Esophagus squamous epithelium (tissue), 5 donors: ENCODE results near the gene DAP3. TPM values are rescaled to one million over a fixed set of nuclear protein-coding genes. Genes with fewer than 3 reads are reported as not detected.
"Not testable (repeated sequence)": the region's sequence is repeated elsewhere in the genome, so short reads cannot be mapped to it uniquely, and the experiment has no call there.

ENCODE experiments used
- DNase-seq: peaks from one replicate; lab custom pipeline; 2025; lab: John Stamatoyannopoulos, UW
- H3K27ac ChIP-seq, 4 donors: fragments of 200-600 bp; sonication (generic); one replicate each; pipeline ENCODE4 v1.5.1; 2016 to 2019; ENCODE audit warnings: mild to moderate bottlenecking in 1 of 4
- H3K27me3 ChIP-seq, 4 donors: fragments of 200-600 bp; sonication (generic); 1 replicate in 3 of 4; 2 replicates in 1 of 4; pipeline versions ENCODE4 v1.5.1 to v1.6.0; 2017 to 2021; ENCODE audit warnings: antibody characterized with exemption in 1 of 4
- H3K36me3 ChIP-seq, 3 donors: fragments of 200-600 bp; sonication (generic); one replicate each; pipeline ENCODE4 v1.5.1; 2016 to 2019
- H3K4me1 ChIP-seq, 3 donors: fragments of 200-600 bp; sonication (generic); one replicate each; pipeline ENCODE4 v1.5.1; 2017 to 2019
- H3K4me3 ChIP-seq, 4 donors: fragments of 200-600 bp; sonication (generic); 1 replicate in 3 of 4; 2 replicates in 1 of 4; pipeline ENCODE4 v1.5.1; 2016 to 2019; ENCODE audit warnings: mild to moderate bottlenecking in 2 of 4, moderate library complexity in 1 of 4
- H3K9me3 ChIP-seq, 3 donors: fragments of 200-600 bp; sonication (generic); one replicate each; pipeline ENCODE4 v1.5.1; 2016 to 2019
- POLR2A ChIP-seq, 4 donors: fragments of 450-650 bp; IDR thresholded peaks; one replicate each; pipeline ENCODE4 v1.6.1; 2017; ENCODE audit warnings: antibody characterized with exemption in 4 of 4, mild to moderate bottlenecking in 4 of 4, moderate library complexity in 3 of 4
- WGBS, 2 donors: methylation state at CpG; one replicate each; pipeline ENCODE4 v1.1.5; 2018; 5-methylcytosine and 5-hydroxymethylcytosine counted together
- intact Hi-C: fragments of 100-400 bp; cut with DNase I; formaldehyde crosslinking; loops from one replicate; pipeline ENCODE4 v1.15.0; 2022
- total RNA-seq, 4 donors: library from RNA; depleted of rRNA; stranded (reverse); fragments of >200 nt; gene quantifications; one replicate each; pipeline ENCODE4 v1.1.0, GENCODE V29; 2016
- TF ChIP-seq, protein P1 (sequence below), 6 experiments: fragments of 450-650 bp in 4 of 6; fragments of 200-600 bp in 2 of 6; sonication (generic) in 2 of 6; IDR thresholded peaks; one replicate each; pipeline ENCODE4 v1.5.1; 2016 to 2019; ENCODE audit warnings: antibody characterized with exemption in 6 of 6, mild to moderate bottlenecking in 4 of 6, moderate library complexity in 4 of 6
- donor health status: DM: yes; HTN: yes; CAD: no.

The DAP3 gene
- total RNA-seq, 4 donors from 2014 or later, result 59.9 to 144 (median 78.5) TPM

GRCh38 chr1:155715777-155716176 is 26.9 kb downstream of the DAP3 start:
- WGBS, 2 donors, result 97 to 100% methylated on average over 5 of the region's 5 CpGs

DNA sequence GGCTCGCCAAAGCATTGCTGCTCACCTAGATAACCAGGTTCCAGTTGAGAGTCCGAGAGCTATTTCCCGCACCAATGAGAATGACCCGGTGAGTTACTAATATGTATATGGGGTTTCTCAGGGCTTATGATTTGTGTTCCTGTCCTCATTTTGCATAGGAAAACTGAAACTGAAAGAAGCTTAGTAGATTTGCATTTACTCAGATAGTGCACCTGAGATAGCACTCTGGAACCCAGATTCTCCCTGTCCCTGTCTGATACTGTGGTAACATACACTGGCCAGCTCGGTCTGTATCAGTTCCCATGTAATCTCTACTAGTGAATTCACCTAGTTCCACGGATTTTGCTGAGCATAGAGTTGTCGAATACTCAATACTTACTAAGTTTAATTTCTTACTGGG is 28.1 kb downstream of the DAP3 start:
- no peak for DNase-seq
- 82 to 94% methylated on average over 7 of the region's 7 CpGs for whole genome bisulfite sequencing, 2 donors
- Histone ChIP-seq H3K27me3 (no peaks in the 10 kb centered on the region), H3K36me3 (peaks cover 0 to 84% (median 0%) of the 10 kb centered on the region in 3 donors), H3K4me1 (peaks cover 0 to 3% (median 0%) of the 10 kb centered on the region in 3 donors), H3K9me3 (no peaks in the 10 kb centered on the region), H3K4me3 (no peak overlapping the region), H3K27ac (no peak overlapping the region)
- TF ChIP-seq, protein P1, sequence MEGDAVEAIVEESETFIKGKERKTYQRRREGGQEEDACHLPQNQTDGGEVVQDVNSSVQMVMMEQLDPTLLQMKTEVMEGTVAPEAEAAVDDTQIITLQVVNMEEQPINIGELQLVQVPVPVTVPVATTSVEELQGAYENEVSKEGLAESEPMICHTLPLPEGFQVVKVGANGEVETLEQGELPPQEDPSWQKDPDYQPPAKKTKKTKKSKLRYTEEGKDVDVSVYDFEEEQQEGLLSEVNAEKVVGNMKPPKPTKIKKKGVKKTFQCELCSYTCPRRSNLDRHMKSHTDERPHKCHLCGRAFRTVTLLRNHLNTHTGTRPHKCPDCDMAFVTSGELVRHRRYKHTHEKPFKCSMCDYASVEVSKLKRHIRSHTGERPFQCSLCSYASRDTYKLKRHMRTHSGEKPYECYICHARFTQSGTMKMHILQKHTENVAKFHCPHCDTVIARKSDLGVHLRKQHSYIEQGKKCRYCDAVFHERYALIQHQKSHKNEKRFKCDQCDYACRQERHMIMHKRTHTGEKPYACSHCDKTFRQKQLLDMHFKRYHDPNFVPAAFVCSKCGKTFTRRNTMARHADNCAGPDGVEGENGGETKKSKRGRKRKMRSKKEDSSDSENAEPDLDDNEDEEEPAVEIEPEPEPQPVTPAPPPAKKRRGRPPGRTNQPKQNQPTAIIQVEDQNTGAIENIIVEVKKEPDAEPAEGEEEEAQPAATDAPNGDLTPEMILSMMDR (IDR thresholded peaks at IDR 0.05), result no peak
- TF ChIP-seq POLR2A (IDR thresholded peaks at IDR 0.05), result no peak
- intact Hi-C loops, result no loop called here

More at GRCh38 chr1:155715777-155716176, 26.9 kb downstream of the DAP3 start:
- H3K27me3 ChIP-seq, result no peaks in the 10 kb centered on the region
- no peak overlapping the region for H3K4me3 ChIP-seq
- intact Hi-C loops, result no loop called here
- peaks cover 0 to 9% (median 0%) of the 10 kb centered on the region in 3 donors for H3K4me1 ChIP-seq
- H3K36me3 ChIP-seq, result peaks cover 0 to 78% (median 0%) of the 10 kb centered on the region in 3 donors
- DNase-seq, result no peak
- TF ChIP-seq, protein P1 (IDR thresholded peaks at IDR 0.05), result no peak
- no peak for TF ChIP-seq POLR2A (IDR thresholded peaks at IDR 0.05)
- no peaks in the 10 kb centered on the region for H3K9me3 ChIP-seq
- H3K27ac ChIP-seq, result no peak overlapping the region

- H3K36me3 ChIP-seq, result peaks cover 0 to 90% (median 0%) of the 10 kb centered on the region in 3 donors
- H3K4me1 ChIP-seq, H3K9me3 ChIP-seq, DNase-seq, H3K27me3 ChIP-seq, H3K4me3 ChIP-seq, H3K27ac ChIP-seq, intact Hi-C loops: not testable (repeated sequence)
- 86 to 90% methylated on average over 6 of the region's 6 CpGs for WGBS, 2 donors
These were observed 29.7 kb downstream of the DAP3 start for GRCh38 chr1:155718524-155719115.

GRCh38 chr1:155719703-155720102 is 30.8 kb downstream of the DAP3 start:
- no peak overlapping the region for H3K4me3 ChIP-seq
- WGBS, 2 donors, result 95 to 100% methylated on average over 3 of the region's 4 CpGs
- no peaks in the 10 kb centered on the region for H3K9me3 ChIP-seq
- no peak overlapping the region for H3K27ac ChIP-seq
- no peaks in the 10 kb centered on the region for H3K27me3 ChIP-seq
- TF ChIP-seq POLR2A (IDR thresholded peaks at IDR 0.05), result no peak
- TF ChIP-seq, protein P1 (IDR thresholded peaks at IDR 0.05), result no peak
- DNase-seq, result no peak
- H3K36me3 ChIP-seq, result peaks cover 0 to 96% (median 0%) of the 10 kb centered on the region in 3 donors
- H3K4me1 ChIP-seq, result no peaks in the 10 kb centered on the region
- intact Hi-C loops, result no loop called here

- TF ChIP-seq POLR2A (IDR thresholded peaks at IDR 0.05), result no peak
- TF ChIP-seq, protein P1 (IDR thresholded peaks at IDR 0.05), result no peak
- peaks cover 0 to 83% (median 0%) of the 10 kb centered on the region in 3 donors for H3K36me3 ChIP-seq
- intact Hi-C loops, result no loop called here
These were observed 36.3 kb downstream of the DAP3 start for GRCh38 chr1:155725142-155725541.

More at GRCh38 chr1:155725142-155725541, 36.3 kb downstream of the DAP3 start:
- Histone ChIP-seq H3K4me3 (no peak overlapping the region), H3K9me3 (no peaks in the 10 kb centered on the region), H3K27me3 (no peaks in the 10 kb centered on the region), H3K27ac (no peak overlapping the region), H3K4me1 (peaks cover 0 to 8% (median 0%) of the 10 kb centered on the region in 3 donors)
- WGBS, 2 donors, result 83 to 91% methylated on average over 2 to 3 of the region's 3 CpGs
- no peak for DNase-seq
